ENCODE measurements around the gene ZNF786. TPM values are rescaled to one million over a fixed set of nuclear protein-coding genes. Genes with fewer than 3 reads are reported as not detected.

ZNF786 gene
- total and polyA plus RNA-seq, 2 experiments from 2014 or later, result 3.5 TPM

GRCh38 chr7:149104749-149105148 is 14.2 kb upstream of the ZNF786 start:
- no peaks in the 10 kb centered on the region for H3K4me1 ChIP-seq (ENCODE audit: insufficient read depth)
- H3K27ac ChIP-seq, result no peak overlapping the region
- in situ Hi-C loops (cut with MboI), result no loop called here
- H3F3A ChIP-seq (ENCODE audit: insufficient read depth), result peaks cover 3% of the 10 kb centered on the region; the same call in 1 of the 2 replicates
- no peaks in the 10 kb centered on the region for H3K9me3 ChIP-seq (ENCODE audit: low read depth)
- H3K36me3 ChIP-seq (ENCODE audit: low read depth), result no peaks in the 10 kb centered on the region
- DNase-seq, result no peak
- no peak overlapping the region for H3K4me2 ChIP-seq (ENCODE audit: unreplicated experiment)
- no peak overlapping the region for H3K4me3 ChIP-seq
- H4K20me1 ChIP-seq (ENCODE audit: insufficient read depth), result no peaks in the 10 kb centered on the region
- no peaks in the 10 kb centered on the region for H3K27me3 ChIP-seq (replicated peaks; ENCODE audit: insufficient read depth)
- no peaks in the 10 kb centered on the region for H3K9me2 ChIP-seq (ENCODE audit: insufficient read depth)
- WGBS, 2 experiments (ENCODE audit: low coverage in 1 of 2, low lambda C conversion rate in 2 of 2, missing lambda C conversion rate in 2 of 2), result 92 to 93% methylated on average over 20 to 25 of the region's 25 CpGs
- no peak overlapping the region for H3K9ac ChIP-seq
- no peak for TF ChIP-seq EZH2 (IDR thresholded peaks at IDR 0.05; ENCODE audit: insufficient read depth, poor library complexity, severe bottlenecking)
- TF ChIP-seq EZH2phosphoT487 (IDR thresholded peaks at IDR 0.05; ENCODE audit: insufficient read depth, low read depth), result no peak
- no peaks in the 10 kb centered on the region for H3K79me2 ChIP-seq (ENCODE audit: insufficient read depth)
- no peak overlapping the region for H2AFZ ChIP-seq

GRCh38 chr7:149104214-149104613 is 13.7 kb upstream of the ZNF786 start:
- in situ Hi-C loops (cut with MboI), result no loop called here
- no peaks in the 10 kb centered on the region for H3K36me3 ChIP-seq (ENCODE audit: low read depth)
- no peak overlapping the region for H3K4me3 ChIP-seq
- H3K27me3 ChIP-seq (replicated peaks; ENCODE audit: insufficient read depth), result no peaks in the 10 kb centered on the region
- H3K9me2 ChIP-seq (ENCODE audit: insufficient read depth), result no peaks in the 10 kb centered on the region
- no peak for DNase-seq
- H3K4me2 ChIP-seq (ENCODE audit: unreplicated experiment), result no peak overlapping the region
- TF ChIP-seq EZH2 (IDR thresholded peaks at IDR 0.05; ENCODE audit: insufficient read depth, poor library complexity, severe bottlenecking) (no peak), EZH2phosphoT487 (IDR thresholded peaks at IDR 0.05; ENCODE audit: insufficient read depth, low read depth) (no peak)
- no peaks in the 10 kb centered on the region for H4K20me1 ChIP-seq (ENCODE audit: insufficient read depth)
- H2AFZ ChIP-seq, result no peak overlapping the region
- H3K9me3 ChIP-seq (ENCODE audit: low read depth), result no peaks in the 10 kb centered on the region
- no peaks in the 10 kb centered on the region for H3K4me1 ChIP-seq (ENCODE audit: insufficient read depth)
- no peak overlapping the region for H3K9ac ChIP-seq
- no peaks in the 10 kb centered on the region for H3K79me2 ChIP-seq (ENCODE audit: insufficient read depth)
- H3F3A ChIP-seq (ENCODE audit: insufficient read depth), result peaks cover 3% of the 10 kb centered on the region; the same call in 1 of the 2 replicates
- 95 to 97% methylated on average over 34 to 35 of the region's 35 CpGs for WGBS, 2 experiments (ENCODE audit: low coverage in 1 of 2, low lambda C conversion rate in 2 of 2, missing lambda C conversion rate in 2 of 2)
- H3K27ac ChIP-seq, result no peak overlapping the region

GRCh38 chr7:149103424-149103823 is 12.9 kb upstream of the ZNF786 start:
- Histone ChIP-seq H4K20me1 (ENCODE audit: insufficient read depth) (no peaks in the 10 kb centered on the region), H3K27me3 (replicated peaks; ENCODE audit: insufficient read depth) (no peaks in the 10 kb centered on the region), H2AFZ (no peak overlapping the region), H3K27ac (no peak overlapping the region), H3K36me3 (ENCODE audit: low read depth) (no peaks in the 10 kb centered on the region), H3K4me3 (no peak overlapping the region), H3K4me2 (ENCODE audit: unreplicated experiment) (no peak overlapping the region), H3K79me2 (ENCODE audit: insufficient read depth) (no peaks in the 10 kb centered on the region), H3F3A (ENCODE audit: insufficient read depth) (peaks cover 3% of the 10 kb centered on the region; the same call in 1 of the 2 replicates), H3K9me3 (ENCODE audit: low read depth) (no peaks in the 10 kb centered on the region), H3K9me2 (ENCODE audit: insufficient read depth) (no peaks in the 10 kb centered on the region), H3K9ac (no peak overlapping the region), H3K4me1 (ENCODE audit: insufficient read depth) (no peaks in the 10 kb centered on the region)
- WGBS, 2 experiments (ENCODE audit: low coverage in 1 of 2, low lambda C conversion rate in 2 of 2, missing lambda C conversion rate in 2 of 2), result 98% methylated on average over 9 of the region's 9 CpGs
- in situ Hi-C loops (cut with MboI), result no loop called here
- TF ChIP-seq EZH2phosphoT487 (IDR thresholded peaks at IDR 0.05; ENCODE audit: insufficient read depth, low read depth) (no peak), EZH2 (IDR thresholded peaks at IDR 0.05; ENCODE audit: insufficient read depth, poor library complexity, severe bottlenecking) (no peak)
- no peak for DNase-seq

GRCh38 chr7:149102666-149103065 is 12.1 kb upstream of the ZNF786 start:
- WGBS, 2 experiments (ENCODE audit: low coverage in 1 of 2, low lambda C conversion rate in 2 of 2, missing lambda C conversion rate in 2 of 2), result 36 to 60% methylated on average over 1 of the region's 1 CpG
- no peak for DNase-seq
- Histone ChIP-seq H3K4me1 (ENCODE audit: insufficient read depth) (0 out of 2 replicates have a peak, but pooled peaks cover under 1% of the 10 kb centered on the region), H3K36me3 (ENCODE audit: low read depth) (no peaks in the 10 kb centered on the region), H4K20me1 (ENCODE audit: insufficient read depth) (no peaks in the 10 kb centered on the region), H3K9me3 (ENCODE audit: low read depth) (no peaks in the 10 kb centered on the region), H2AFZ (no peak overlapping the region), H3K9ac (no peak overlapping the region), H3F3A (ENCODE audit: insufficient read depth) (peaks cover 3% of the 10 kb centered on the region; the same call in 1 of the 2 replicates), H3K9me2 (ENCODE audit: insufficient read depth) (no peaks in the 10 kb centered on the region), H3K79me2 (ENCODE audit: insufficient read depth) (no peaks in the 10 kb centered on the region), H3K27me3 (replicated peaks; ENCODE audit: insufficient read depth) (no peaks in the 10 kb centered on the region), H3K27ac (no peak overlapping the region), H3K4me2 (ENCODE audit: unreplicated experiment) (no peak overlapping the region), H3K4me3 (no peak overlapping the region)
- in situ Hi-C loops (cut with MboI), result no loop called here
- TF ChIP-seq EZH2phosphoT487 (IDR thresholded peaks at IDR 0.05; ENCODE audit: insufficient read depth, low read depth) (no peak), EZH2 (IDR thresholded peaks at IDR 0.05; ENCODE audit: insufficient read depth, poor library complexity, severe bottlenecking) (no peak)

- Histone ChIP-seq H3K4me2 (ENCODE audit: unreplicated experiment) (no peak overlapping the region), H4K20me1 (ENCODE audit: insufficient read depth) (no peaks in the 10 kb centered on the region), H3K4me3 (no peak overlapping the region), H3K4me1 (ENCODE audit: insufficient read depth) (0 out of 2 replicates have a peak, but pooled peaks cover 7% of the 10 kb centered on the region), H3K9me2 (ENCODE audit: insufficient read depth) (no peaks in the 10 kb centered on the region), H3K79me2 (ENCODE audit: insufficient read depth) (no peaks in the 10 kb centered on the region), H3K36me3 (ENCODE audit: low read depth) (no peaks in the 10 kb centered on the region), H2AFZ (no peak overlapping the region), H3F3A (ENCODE audit: insufficient read depth) (peaks cover 3% of the 10 kb centered on the region; the same call in 1 of the 2 replicates), H3K9me3 (ENCODE audit: low read depth) (no peaks in the 10 kb centered on the region), H3K27ac (no peak overlapping the region), H3K9ac (no peak overlapping the region), H3K27me3 (replicated peaks; ENCODE audit: insufficient read depth) (no peaks in the 10 kb centered on the region)
- no peak for DNase-seq
- TF ChIP-seq EZH2 (IDR thresholded peaks at IDR 0.05; ENCODE audit: insufficient read depth, poor library complexity, severe bottlenecking) (no peak), EZH2phosphoT487 (IDR thresholded peaks at IDR 0.05; ENCODE audit: insufficient read depth, low read depth) (no peak)
- WGBS, 2 experiments (ENCODE audit: low coverage in 1 of 2, low lambda C conversion rate in 2 of 2, missing lambda C conversion rate in 2 of 2), result 83 to 88% methylated on average over 2 of the region's 2 CpGs
- in situ Hi-C loops (cut with MboI), result no loop called here
Observed at GRCh38 chr7:149100821-149101220, 10.3 kb upstream of the ZNF786 start.
